NCI-H1092 (cell line): Measurements from ENCODE around the gene ST8SIA1.
"Not testable (repeated sequence)": the region's sequence is repeated elsewhere in the genome, so short reads cannot be mapped to it uniquely, and the experiment has no call there.

Source experiments
- DNase-seq: peaks from one replicate; lab custom pipeline; 2025; lab: John Stamatoyannopoulos, UW

Gene ST8SIA1, protein sequence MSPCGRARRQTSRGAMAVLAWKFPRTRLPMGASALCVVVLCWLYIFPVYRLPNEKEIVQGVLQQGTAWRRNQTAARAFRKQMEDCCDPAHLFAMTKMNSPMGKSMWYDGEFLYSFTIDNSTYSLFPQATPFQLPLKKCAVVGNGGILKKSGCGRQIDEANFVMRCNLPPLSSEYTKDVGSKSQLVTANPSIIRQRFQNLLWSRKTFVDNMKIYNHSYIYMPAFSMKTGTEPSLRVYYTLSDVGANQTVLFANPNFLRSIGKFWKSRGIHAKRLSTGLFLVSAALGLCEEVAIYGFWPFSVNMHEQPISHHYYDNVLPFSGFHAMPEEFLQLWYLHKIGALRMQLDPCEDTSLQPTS

GRCh38 chr12:22334410-22335100 lies at the start of gene ST8SIA1:
ST8SIA1 (minus strand) TSS chr12:22334707; CDS start chr12:22334232, 475 bp downstream.
- DNase-seq = no peak

DNA sequence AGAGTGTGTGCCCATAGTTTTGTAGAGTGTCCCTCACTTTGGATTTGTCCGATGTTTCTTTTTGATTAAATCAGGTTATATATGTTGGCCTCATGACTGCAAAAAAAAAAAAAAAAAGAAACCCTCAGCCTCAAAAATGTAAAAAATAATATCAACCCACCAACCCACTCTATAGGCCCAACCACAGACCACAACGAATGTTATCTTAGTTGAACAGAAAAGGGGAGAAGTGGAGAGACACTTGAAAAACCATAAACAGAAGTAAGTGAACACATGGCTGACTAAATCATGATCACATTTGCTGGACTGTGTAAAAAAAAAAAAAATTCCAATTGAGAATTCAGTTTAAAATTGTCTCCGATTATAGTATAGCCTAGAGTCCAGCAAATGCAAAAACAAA lies 45.5 kb upstream of the ST8SIA1 start:
- no peak for DNase-seq

GRCh38 chr12:22377731-22378496 lies 43.4 kb upstream of the ST8SIA1 start:
- DNase-seq = no peak

- DNase-seq = not testable (repeated sequence)
These were observed 42.2 kb upstream of the ST8SIA1 start for GRCh38 chr12:22376596-22377150.

- no peak for DNase-seq
These were observed 40.0 kb upstream of the ST8SIA1 start for GRCh38 chr12:22374508-22374907.

GRCh38 chr12:22372277-22372837 lies 37.9 kb upstream of the ST8SIA1 start:
- no peak for DNase-seq

GRCh38 chr12:22366181-22366580 lies 31.7 kb upstream of the ST8SIA1 start:
- DNase-seq = no peak

GRCh38 chr12:22361785-22362184 lies 27.3 kb upstream of the ST8SIA1 start:
- DNase-seq = no peak

GRCh38 chr12:22360774-22361173 lies 26.3 kb upstream of the ST8SIA1 start:
- no peak for DNase-seq

DNA sequence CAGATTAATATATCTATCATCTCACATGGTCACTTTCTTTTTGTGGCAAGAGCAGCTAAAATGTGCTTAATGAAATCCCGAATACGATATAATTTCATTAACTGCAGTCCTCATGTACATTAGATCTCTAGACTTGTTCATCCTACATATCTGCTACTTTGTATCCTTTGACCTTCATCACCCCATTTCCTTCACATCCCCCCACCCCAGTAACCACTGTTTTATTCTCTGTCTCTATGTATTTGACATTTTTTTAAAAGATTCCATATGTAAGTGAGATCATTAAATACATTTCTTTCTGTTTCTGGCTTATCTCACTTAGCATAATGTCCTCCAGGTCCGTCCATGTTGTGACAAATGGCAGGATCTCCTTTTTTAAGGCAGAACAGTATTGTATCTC lies 23.0 kb upstream of the ST8SIA1 start:
- DNase-seq = no peak

- no peak for DNase-seq
These were observed 21.7 kb upstream of the ST8SIA1 start for GRCh38 chr12:22356231-22356630.

- no peak for DNase-seq
These were observed 20.6 kb upstream of the ST8SIA1 start for GRCh38 chr12:22355011-22355580.

- no peak for DNase-seq
These were observed 19.3 kb upstream of the ST8SIA1 start for GRCh38 chr12:22353615-22354325.

- DNase-seq = no peak
These were observed 16.4 kb upstream of the ST8SIA1 start for GRCh38 chr12:22350886-22351285.

- DNase-seq = no peak
These were observed 13.7 kb upstream of the ST8SIA1 start for GRCh38 chr12:22348208-22348607.

GRCh38 chr12:22340143-22340542 lies 5.6 kb upstream of the ST8SIA1 start:
- DNase-seq = no peak

DNA sequence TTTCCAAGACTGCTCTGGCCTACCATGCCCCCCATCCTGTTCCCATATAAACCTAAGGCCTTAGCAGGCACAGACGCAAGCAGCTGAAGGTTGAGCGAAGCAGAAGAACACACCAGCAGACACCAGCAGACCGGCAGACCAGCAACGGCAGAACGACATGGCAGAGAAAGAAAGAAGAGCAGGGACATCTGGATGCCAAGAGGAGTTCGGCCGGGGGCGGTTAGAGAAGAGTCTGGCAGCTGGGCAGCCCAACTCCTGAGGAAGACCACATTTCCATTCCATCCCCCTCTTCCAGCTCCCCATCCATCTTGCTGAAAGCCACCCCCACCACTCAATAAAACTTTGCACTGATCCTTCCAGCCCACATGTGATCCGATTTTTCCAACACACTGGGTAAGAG lies 5.2 kb upstream of the ST8SIA1 start:
- no peak for DNase-seq

GRCh38 chr12:22335794-22336166 lies 1.3 kb upstream of the ST8SIA1 start:
- DNase-seq = no peak

- DNase-seq = no peak
These were observed 646 bp downstream of the ST8SIA1 start for GRCh38 chr12:22333713-22334409.

DNA sequence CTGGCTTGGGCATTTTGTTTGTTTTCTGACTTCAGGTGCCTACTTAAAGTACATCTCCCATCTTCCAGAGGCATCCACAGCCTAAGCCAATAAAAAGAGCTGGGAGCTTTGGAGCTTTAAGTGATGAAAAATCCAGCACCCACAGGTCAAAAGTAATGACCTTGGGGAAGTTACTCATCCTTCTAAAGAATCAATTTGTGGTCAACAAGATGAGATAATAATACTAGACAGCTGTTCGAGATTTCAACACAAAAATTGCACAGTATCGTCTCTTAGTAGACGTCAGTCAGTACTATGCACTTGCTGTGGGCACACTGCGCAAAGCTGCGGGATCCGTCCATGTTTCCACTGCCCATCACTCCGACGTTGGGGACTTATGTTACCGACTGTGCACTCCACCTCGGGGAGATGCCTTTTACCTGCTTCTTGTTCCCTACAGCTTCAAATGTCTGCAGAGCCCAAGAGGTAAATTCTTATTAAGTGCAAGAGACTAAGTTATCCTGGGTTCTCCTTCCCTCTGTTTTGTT lies 1.3 kb downstream of the ST8SIA1 start:
- DNase-seq = no peak
